ENCODE measurements around the gene OR5H14. TPM values are rescaled to one million over a fixed set of nuclear protein-coding genes. Genes with fewer than 3 reads are reported as not detected.

The OR5H14 gene
- total RNA-seq, result not detected in 2 replicates

DNA sequence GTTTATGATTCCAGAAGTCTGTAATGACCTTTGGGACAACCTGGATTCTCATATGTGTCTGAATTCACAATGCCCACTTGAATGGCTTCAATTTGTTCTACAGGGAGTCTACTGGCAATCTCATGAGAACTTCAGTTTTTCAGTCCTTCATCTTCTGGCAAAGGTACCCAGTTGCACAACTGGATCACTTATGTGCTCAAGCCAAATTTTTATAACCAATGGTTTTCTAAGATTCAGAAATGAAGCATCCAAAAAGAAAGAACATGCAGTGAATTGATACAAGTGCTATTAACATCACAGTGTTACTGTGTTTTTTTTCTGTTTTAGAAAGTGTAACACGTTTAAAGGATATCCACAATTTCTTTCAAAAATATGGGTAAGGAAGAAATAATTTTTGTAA, at the start of gene OR5H14:
OR5H14 (plus strand) TSS at position 301 of the 400 bp plus-strand sequence. CDS start 1,907 bp downstream, outside the sequence.

DNA sequence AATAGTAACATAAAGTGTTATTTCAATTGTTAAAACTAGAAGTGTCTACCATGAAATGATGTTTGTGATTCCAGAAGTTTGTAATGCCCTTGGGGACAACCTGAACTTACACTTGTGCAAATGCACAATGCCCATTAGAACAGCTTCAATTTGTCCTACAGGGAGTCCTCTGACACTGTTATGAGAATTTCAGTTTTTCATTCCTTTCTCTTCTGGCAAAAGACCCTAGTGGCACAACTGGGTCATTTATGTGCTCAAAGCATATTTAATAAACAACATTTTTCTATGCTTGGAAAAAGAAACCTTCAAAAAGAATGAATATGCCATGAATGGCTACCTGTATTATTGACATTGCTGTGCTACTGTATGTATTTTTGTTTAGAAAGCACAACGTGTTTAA, 16.9 kb upstream of the OR5H14 start, which contains the start of gene OR5H1:
OR5H1 (plus strand) TSS at position 301 of the 400 bp plus-strand sequence. CDS start 1,977 bp downstream, outside the sequence.

DNA sequence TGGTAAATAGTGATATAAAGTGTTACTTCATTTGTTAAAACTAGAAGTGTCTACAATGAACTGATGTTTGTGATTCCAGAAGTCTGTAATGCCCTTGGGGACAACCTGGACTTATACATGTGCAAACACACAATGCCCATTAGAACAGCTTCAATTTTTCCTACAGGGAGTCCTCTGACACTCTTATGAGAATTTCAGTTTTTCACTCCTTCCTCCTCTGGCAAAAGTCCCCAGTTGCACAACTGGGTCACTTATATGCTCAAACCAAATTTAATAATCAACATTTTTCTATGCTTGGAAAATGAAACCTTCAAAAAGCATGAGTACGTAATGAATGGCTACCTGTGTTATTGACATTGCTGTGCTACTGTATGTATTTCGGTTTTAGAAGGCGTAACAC, 19.1 kb downstream of the OR5H14 start, which contains the start of gene OR5H15:
OR5H15 (plus strand) TSS at position 301 of the 400 bp plus-strand sequence. CDS start 2,004 bp downstream, outside the sequence.

Other genes starting within 250 kb of the OR5H14 start
- gene RIOX2, start 175.0 kb upstream of the OR5H14 start, total RNA-seq, result 31.9 and 33.9 TPM in 2 replicates
- not detected in 2 replicates for gene GABRR3, start 112.2 kb upstream of the OR5H14 start, total RNA-seq
- gene OR5AC2, start 60.3 kb upstream of the OR5H14 start, total RNA-seq, result not detected in 2 replicates
- not detected in 2 replicates for gene OR5H1, start 16.8 kb upstream of the OR5H14 start, total RNA-seq
- not detected in 2 replicates for gene OR5H15, start 19.2 kb downstream of the OR5H14 start, total RNA-seq
- gene OR5H6, start 116.8 kb downstream of the OR5H14 start, total RNA-seq, result not detected in 2 replicates
- gene OR5H2, start 135.0 kb downstream of the OR5H14 start, total RNA-seq, result not detected in 2 replicates
- gene OR5K4, start 206.4 kb downstream of the OR5H14 start, total RNA-seq, result not detected in 2 replicates
- gene OR5K3, start 243.2 kb downstream of the OR5H14 start, total RNA-seq, result not detected in 2 replicates